WTC11 (cell line): ENCODE data around the gene FOXP1. TPM values are rescaled to one million over a fixed set of nuclear protein-coding genes. Genes with fewer than 3 reads are reported as not detected.

Experiments used
- ATAC-seq: fragments of 200-7000 bp; cut with Tn5 transposase; 2 replicates; pipeline ENCODE4 v1.10.0; 2021; ENCODE audit warnings: mild to moderate bottlenecking, moderate library complexity
- CTCF ChIA-PET: fragments of 300-600 bp; sonication (Branson Sonifier 250); formaldehyde crosslinking; loops from one replicate; lab custom pipeline; 2021; ENCODE audit warnings: antibody characterized with exemption; lab: Charles Lee
- POLR2A ChIA-PET: fragments of 350-600 bp; sonication (Branson Sonifier 250); formaldehyde crosslinking; loops from one replicate; lab custom pipeline; 2021; ENCODE audit warnings: antibody characterized with exemption; lab: Charles Lee
- DNase-seq: peaks from one replicate; pipeline ENCODE4 v3.0.0; 2021; ENCODE audit warnings: low spot score
- H3K27ac Mint-ChIP-seq: 2 replicates; pipeline ENCODE4 v1.8.0; 2021; ENCODE audit warnings: mixed read lengths
- H3K27me3 Mint-ChIP-seq: 2 replicates; pipeline ENCODE4 v1.8.0; 2021; ENCODE audit warnings: low read depth, mild to moderate bottlenecking, moderate library complexity, mixed read lengths
- H3K36me3 Mint-ChIP-seq: 2 replicates; pipeline ENCODE4 v1.8.0; 2021; ENCODE audit warnings: mixed read lengths
- H3K4me1 Mint-ChIP-seq: 2 replicates; pipeline ENCODE4 v1.8.0; 2022; ENCODE audit warnings: mixed read lengths
- H3K4me3 Mint-ChIP-seq: 2 replicates; pipeline ENCODE4 v1.8.0; 2021; ENCODE audit warnings: mild to moderate bottlenecking, moderate library complexity, mixed read lengths
- H3K9me3 Mint-ChIP-seq: 2 replicates; pipeline ENCODE4 v1.8.0; 2021; ENCODE audit warnings: mixed read lengths
- ARID4B ChIP-seq: sonication (generic); formaldehyde crosslinking; IDR thresholded peaks from 2 replicates; pipeline ENCODE4 v1.8.0; 2023; ENCODE audit warnings: missing genetic modification reagents, mild to moderate bottlenecking, borderline replicate concordance
- ATF1 ChIP-seq: sonication (generic); formaldehyde crosslinking; IDR thresholded peaks from 2 replicates; pipeline ENCODE4 v1.8.1; 2023; ENCODE audit warnings: mild to moderate bottlenecking, moderate library complexity, missing genetic modification reagents
- ATF3 ChIP-seq: sonication (generic); formaldehyde crosslinking; conservative IDR thresholded peaks from 2 replicates; pipeline ENCODE4 v1.8.1; 2022; ENCODE audit warnings: mild to moderate bottlenecking, missing genetic modification reagents
- E2F4 ChIP-seq: sonication (generic); formaldehyde crosslinking; IDR thresholded peaks from 2 replicates; pipeline ENCODE4 v1.8.1; 2022; ENCODE audit warnings: low read depth, mild to moderate bottlenecking, moderate library complexity, missing genetic modification reagents, borderline replicate concordance
- NFE2L1 ChIP-seq: sonication (generic); formaldehyde crosslinking; IDR thresholded peaks from 2 replicates; pipeline ENCODE4 v1.8.1; 2023; ENCODE audit warnings: missing genetic modification reagents
- ZNF281 ChIP-seq: sonication (generic); formaldehyde crosslinking; IDR thresholded peaks from 2 replicates; pipeline ENCODE4 v1.8.0; 2023; ENCODE audit warnings: mild to moderate bottlenecking, missing genetic modification reagents
- total RNA-seq: library from RNA; stranded (reverse); gene quantifications from 3 replicates; pipeline ENCODE4 v1.2.3, GENCODE V29; 2021
- TF ChIP-seq, protein P1 (sequence below): sonication (generic); formaldehyde crosslinking; IDR thresholded peaks from 2 replicates; pipeline ENCODE4 v1.8.1; 2023; ENCODE audit warnings: mild to moderate bottlenecking, missing genetic modification reagents, borderline replicate concordance
- TF ChIP-seq, protein P2 (sequence below): sonication (generic); formaldehyde crosslinking; IDR thresholded peaks from 2 replicates; pipeline ENCODE4 v1.8.0; 2022; ENCODE audit warnings: mild to moderate bottlenecking, missing genetic modification reagents
- TF ChIP-seq, protein P3 (sequence below): fragments of 250-450 bp; sonication (Bioruptor Pico); IDR thresholded peaks from 2 replicates; pipeline ENCODE4 v1.8.0; 2021; ENCODE audit warnings: mild to moderate bottlenecking

The FOXP1 gene
- total RNA-seq, 1 experiment from 2014 or later, result 25.8 TPM

DNA sequence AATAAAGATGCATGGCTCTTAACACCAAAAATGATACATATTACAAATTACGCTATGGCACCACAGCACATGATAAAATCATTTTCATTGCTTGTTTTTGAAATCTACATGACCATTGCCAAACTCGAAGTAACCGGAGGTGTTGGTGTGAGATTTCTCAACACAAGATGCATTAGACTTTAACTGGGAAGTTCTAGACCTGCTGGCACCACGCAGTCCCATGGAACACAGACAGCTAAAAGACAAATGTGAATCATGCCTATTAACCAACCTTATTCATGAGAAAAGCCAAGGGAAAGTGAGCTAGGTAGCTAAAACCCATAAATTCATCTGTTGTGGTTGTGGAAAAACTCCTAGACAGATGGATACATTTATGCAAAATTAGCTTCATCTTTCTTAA is 595.4 kb downstream of the FOXP1 start:
- Mint-ChIP-seq H3K4me3 (no peak overlapping the region), H3K27ac (no peak overlapping the region), H3K27me3 (no peaks in the 10 kb centered on the region), H3K4me1 (peaks cover 12% of the 10 kb centered on the region), H3K36me3 (peaks cover 10% of the 10 kb centered on the region), H3K9me3 (no peaks in the 10 kb centered on the region)
- CTCF ChIA-PET, result interaction anchor here (1.2 to 1.7 kb wide), 2 partner anchors 34 to 693 kb away, joined by 3 read pairs; no protein-coding TSS in a partner anchor
- ATAC-seq, result no peak
- TF ChIP-seq, protein P1, sequence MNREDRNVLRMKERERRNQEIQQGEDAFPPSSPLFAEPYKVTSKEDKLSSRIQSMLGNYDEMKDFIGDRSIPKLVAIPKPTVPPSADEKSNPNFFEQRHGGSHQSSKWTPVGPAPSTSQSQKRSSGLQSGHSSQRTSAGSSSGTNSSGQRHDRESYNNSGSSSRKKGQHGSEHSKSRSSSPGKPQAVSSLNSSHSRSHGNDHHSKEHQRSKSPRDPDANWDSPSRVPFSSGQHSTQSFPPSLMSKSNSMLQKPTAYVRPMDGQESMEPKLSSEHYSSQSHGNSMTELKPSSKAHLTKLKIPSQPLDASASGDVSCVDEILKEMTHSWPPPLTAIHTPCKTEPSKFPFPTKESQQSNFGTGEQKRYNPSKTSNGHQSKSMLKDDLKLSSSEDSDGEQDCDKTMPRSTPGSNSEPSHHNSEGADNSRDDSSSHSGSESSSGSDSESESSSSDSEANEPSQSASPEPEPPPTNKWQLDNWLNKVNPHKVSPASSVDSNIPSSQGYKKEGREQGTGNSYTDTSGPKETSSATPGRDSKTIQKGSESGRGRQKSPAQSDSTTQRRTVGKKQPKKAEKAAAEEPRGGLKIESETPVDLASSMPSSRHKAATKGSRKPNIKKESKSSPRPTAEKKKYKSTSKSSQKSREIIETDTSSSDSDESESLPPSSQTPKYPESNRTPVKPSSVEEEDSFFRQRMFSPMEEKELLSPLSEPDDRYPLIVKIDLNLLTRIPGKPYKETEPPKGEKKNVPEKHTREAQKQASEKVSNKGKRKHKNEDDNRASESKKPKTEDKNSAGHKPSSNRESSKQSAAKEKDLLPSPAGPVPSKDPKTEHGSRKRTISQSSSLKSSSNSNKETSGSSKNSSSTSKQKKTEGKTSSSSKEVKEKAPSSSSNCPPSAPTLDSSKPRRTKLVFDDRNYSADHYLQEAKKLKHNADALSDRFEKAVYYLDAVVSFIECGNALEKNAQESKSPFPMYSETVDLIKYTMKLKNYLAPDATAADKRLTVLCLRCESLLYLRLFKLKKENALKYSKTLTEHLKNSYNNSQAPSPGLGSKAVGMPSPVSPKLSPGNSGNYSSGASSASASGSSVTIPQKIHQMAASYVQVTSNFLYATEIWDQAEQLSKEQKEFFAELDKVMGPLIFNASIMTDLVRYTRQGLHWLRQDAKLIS (CRISPR knock-in tag), result no peak
- TF ChIP-seq ATF1 (CRISPR knock-in tag) (no peak), ATF3 (CRISPR knock-in tag) (no peak), ARID4B (CRISPR knock-in tag) (no peak), NFE2L1 (CRISPR knock-in tag) (no peak), E2F4 (no peak), ZNF281 (no peak)
- TF ChIP-seq, protein P2, sequence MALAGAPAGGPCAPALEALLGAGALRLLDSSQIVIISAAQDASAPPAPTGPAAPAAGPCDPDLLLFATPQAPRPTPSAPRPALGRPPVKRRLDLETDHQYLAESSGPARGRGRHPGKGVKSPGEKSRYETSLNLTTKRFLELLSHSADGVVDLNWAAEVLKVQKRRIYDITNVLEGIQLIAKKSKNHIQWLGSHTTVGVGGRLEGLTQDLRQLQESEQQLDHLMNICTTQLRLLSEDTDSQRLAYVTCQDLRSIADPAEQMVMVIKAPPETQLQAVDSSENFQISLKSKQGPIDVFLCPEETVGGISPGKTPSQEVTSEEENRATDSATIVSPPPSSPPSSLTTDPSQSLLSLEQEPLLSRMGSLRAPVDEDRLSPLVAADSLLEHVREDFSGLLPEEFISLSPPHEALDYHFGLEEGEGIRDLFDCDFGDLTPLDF (CRISPR knock-in tag), result no peak
- TF ChIP-seq, protein P3, sequence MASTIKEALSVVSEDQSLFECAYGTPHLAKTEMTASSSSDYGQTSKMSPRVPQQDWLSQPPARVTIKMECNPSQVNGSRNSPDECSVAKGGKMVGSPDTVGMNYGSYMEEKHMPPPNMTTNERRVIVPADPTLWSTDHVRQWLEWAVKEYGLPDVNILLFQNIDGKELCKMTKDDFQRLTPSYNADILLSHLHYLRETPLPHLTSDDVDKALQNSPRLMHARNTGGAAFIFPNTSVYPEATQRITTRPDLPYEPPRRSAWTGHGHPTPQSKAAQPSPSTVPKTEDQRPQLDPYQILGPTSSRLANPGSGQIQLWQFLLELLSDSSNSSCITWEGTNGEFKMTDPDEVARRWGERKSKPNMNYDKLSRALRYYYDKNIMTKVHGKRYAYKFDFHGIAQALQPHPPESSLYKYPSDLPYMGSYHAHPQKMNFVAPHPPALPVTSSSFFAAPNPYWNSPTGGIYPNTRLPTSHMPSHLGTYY, result no peak
- POLR2A ChIA-PET, result interaction anchor here (0.6 to 1.1 kb wide), 3 partner anchors 9 to 320 kb away, joined by 3 to 5 read pairs (median 3); no protein-coding TSS in a partner anchor
- DNase-seq, result no peak
